Measurements from ENCODE around the gene HRH1.
"Not testable (repeated sequence)": the region's sequence is repeated elsewhere in the genome, so short reads cannot be mapped to it uniquely, and the experiment has no call there.

The HRH1 gene

DNA sequence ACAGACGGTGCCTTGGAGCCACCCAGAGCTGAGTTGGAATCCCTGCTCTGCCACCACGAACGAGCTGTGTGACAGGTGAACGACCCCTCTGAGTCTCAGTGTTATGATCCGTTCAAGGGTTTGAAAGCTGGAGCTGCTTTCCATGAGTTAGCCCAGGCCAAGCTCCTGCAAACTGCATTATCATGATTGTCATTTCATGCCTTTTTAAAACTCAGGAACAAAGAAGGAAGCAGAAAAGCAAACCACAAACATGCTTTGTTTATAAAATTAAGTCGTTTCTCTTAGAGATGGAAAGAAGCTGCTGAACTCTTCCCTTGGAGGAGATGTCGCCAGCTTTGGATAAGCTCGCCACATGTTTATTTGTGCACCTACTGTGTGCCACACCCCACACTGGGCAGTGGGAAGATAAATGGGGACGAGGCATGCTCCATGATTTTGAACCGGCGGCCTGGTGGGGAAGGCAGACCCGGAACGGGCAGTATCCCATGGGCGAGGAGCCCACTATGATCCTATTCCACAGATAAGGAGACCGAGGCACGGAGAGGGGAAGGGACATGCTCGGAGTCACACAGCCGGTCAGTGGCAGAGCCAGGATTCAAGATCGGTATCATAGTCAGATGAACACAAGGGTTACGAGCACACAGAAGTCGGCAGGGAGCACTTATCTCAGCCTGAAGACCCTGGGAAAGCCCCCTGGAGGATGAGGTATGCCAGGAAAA, 15.9 kb downstream of the HRH1 start:
- no peak for DNase-seq (ENCODE audit: low read depth in 2 of 2, low spot score in 1 of 2)

DNA sequence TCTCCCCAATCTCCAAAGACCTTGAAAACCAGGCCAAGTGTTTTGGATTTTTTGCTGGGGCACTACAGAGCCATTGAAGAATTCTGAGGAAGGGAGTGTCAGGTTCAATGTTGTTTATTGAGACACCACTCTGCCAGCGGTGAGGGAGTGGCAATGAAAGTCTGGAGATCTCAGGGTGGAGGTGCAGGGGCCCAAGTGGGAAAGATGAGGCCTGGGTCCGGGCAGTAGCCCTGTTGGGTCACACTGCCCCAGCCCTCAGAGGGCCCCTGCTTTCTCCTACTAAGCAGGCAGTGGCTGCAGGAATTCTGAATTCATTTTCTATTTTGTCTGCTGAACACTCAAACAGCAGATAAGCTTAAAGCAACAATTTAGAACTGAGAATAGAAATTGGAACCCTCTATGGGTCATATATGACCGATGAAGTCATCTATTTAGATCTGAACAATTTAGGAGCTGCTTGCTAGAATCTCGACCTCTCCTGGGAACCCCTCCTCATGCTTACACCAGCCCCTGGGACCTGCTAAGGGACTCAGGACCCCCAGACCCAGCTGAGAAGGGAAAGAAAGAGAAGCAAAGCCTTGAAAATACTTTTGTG, 17.9 kb downstream of the HRH1 start:
- no peak for DNase-seq (ENCODE audit: low read depth in 2 of 2, low spot score in 1 of 2)

DNA sequence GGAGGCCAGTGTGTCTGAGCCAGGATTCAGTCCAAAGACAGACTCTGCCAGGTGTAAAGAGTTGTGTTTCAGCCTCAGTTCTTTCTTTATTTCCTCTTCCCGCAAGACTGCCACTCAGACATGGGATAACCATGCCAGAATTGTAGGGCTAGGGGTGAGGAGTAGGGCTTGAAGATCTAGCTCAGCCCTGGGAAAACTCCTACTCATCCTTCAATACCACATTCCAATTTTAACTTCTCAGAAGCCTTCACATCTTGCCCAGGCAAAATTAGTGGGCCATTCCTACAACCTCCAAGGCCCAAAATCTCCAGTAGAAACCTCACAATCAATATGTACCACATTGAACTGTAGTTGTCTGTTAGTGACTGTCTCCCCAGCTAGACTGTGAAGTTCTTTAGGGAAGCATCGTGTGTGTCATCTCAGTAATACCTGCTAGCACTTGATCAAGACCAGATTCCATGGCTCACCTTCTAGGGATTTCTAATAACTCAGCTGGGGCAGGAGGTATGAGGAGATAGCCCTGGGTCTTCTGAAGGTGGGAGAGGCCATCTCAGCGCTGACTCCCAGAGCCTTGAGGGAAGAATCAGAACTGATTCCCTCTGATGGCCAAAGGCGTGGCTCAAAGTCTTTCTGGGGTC, 19.7 kb downstream of the HRH1 start:
- DNase-seq (ENCODE audit: low read depth in 2 of 2, low spot score in 1 of 2), result no peak

DNA sequence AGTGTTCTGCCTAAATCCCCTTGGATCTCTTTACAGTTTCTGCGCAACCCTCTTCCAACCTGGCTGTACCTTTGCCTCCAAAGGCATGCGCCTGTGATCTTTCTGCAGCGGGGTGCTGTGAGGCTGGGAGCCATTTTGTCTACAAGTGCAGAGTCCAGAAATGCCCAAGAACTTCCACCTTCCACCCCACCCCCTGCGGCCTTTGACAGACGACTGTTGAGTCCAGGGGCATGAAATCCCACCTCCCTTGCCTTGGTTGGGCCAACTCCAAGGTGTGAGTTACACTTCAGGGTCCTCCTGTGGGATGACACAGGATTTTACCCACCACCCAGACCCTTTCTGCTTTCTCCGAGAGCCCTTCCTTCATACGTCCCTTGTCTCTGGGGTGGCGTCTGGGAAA, 24.1 kb downstream of the HRH1 start:
- DNase-seq (ENCODE audit: low read depth in 2 of 2, low spot score in 1 of 2), result no peak

DNA sequence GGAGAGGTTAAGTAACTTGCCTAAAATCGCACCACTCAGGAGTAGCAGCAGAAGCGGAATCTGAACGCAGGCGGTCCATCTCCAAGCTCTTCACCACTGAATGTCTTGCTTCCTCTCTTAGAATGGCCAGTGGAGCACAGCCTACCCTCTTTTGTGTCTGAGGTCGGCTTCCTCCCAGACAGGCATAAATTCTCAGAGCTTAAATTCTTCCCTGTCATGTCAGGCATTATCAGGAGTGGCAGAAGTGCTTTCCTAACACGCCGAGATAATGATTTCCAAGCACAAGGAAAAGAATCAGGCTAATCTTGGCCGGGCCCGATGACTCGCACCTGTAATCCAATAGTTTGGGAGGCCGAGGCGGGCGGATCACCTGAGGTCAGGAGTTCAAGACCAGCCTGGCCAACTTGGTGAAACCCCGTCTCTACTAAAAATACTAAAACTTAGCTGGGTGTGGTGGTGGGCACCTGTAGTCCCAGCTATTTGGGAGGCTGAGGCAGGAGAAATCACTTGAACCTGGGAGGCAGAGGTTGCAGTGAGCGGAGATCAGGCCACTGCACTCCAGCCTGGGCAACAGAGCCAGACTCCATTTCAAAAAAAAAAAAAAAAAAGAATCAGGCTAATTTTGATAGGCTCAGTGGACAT, 30.2 kb downstream of the HRH1 start:
- DNase-seq (ENCODE audit: low read depth in 2 of 2, low spot score in 1 of 2), result not testable (repeated sequence)

DNA sequence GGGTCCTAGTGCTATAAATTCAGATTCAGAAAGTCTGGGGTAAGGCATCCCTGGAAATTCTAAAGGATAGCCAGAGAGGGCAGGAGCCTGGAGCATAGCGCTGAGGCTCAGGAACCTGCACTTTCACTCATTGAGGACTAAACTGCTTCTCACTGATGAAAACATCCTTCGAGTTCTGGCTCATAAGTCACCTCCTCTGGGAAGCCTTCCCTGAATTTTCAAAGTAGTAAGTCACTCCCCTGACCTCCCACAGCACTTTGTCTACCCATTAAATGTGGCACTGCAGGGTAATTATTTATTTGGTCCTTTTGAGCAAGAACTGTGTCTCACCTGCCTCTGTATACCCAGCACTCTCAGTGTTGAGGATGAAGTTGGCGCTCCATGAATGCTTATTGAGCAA, 30.9 kb downstream of the HRH1 start:
- DNase-seq (ENCODE audit: low read depth in 2 of 2, low spot score in 1 of 2), result no peak

DNA sequence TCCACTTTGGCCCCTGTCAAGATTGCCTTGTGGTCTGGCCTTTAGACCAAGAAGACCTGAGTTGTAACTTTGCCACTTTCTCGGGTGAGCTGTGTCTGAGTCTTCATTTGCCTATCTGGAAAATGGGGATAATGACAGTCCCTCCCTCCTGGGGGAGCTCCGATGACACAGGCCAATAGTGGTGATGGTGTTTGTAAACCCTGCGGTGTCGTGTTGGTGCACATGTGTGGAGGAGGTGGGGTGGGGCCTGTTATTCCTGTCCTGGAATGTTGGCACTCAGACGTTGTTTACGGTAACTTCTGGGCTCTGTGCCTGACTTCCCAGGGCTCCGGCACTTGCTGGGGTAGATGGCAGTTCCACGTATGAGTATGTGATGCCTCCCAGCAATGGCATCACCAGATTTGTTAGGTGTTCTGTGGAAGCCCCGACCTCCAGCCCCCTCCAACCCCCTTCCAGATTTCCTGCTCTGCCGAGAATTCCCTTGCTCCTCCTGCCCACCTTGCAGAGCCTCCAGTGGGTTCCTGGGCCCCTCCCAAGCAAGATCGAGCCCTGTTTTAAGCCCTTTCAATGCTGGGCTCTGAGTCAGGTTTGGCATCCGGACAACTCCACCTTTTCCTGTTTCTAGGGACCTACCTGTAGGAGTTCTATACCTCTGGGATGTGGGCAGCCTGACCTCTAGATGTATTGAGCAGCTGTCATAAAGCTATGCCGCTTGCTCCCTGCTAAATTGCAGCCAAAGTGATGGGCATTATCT, 31.4 kb downstream of the HRH1 start:
- DNase-seq (ENCODE audit: low read depth in 2 of 2, low spot score in 1 of 2), result no peak

DNA sequence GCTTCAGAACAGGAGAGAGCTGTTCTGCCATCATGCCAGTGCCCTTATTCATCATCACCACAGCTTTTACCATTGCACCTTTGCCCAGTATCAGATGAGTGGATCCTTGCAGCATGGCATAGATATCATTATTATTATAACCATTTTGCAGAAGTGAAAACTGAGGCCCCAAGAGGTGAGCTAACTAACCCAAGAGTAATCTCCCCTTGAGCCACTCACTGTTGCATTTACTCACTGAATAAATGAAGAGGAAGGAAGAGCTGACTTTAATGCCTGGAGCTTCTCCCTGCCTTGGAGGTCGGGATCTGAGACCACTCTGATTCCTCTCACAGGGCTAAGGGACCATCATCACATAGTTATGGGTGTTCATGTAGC, 32.0 kb downstream of the HRH1 start:
- no peak for DNase-seq (ENCODE audit: low read depth in 2 of 2, low spot score in 1 of 2)

DNA sequence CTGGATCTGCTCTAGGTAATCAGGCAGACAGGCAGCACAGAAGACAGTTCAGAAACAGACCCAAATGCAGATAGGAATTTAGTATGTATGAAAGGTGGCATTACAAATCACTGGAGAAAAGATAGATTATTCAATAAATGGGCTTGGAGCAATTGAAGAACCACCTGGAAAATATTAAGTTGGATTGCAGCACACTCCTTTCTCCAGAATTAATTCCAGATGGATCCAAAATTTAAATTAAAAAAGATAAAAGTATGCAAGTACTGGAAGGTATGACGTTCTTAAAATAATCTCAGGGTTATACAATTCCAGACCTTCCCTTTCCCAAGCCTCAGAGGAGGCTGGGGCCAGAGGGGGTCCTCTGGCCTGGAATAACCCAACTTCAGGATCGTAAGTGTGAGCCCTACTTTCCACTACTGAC, 32.5 kb downstream of the HRH1 start:
- DNase-seq (ENCODE audit: low read depth in 2 of 2, low spot score in 1 of 2), result no peak

DNA sequence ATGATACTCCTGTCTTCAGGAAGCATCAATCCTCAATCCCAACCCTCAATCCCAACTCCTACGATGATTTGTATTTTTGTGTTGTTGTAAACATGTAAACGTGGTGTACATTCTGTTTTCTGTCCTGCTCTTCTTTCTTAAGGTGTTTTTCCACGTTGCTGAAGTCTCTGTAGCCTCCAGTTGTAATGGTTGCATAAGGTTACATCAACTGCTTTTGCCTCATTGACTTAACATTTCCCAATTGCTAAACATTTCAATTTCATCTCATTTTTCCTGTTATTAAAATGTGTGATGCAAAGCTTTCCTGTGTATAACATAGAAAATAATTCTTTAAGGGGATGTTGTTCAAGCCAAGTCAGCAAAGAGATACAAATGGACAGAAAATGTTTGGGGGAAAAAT, 33.4 kb downstream of the HRH1 start:
- no peak for DNase-seq (ENCODE audit: low read depth in 2 of 2, low spot score in 1 of 2)

DNA sequence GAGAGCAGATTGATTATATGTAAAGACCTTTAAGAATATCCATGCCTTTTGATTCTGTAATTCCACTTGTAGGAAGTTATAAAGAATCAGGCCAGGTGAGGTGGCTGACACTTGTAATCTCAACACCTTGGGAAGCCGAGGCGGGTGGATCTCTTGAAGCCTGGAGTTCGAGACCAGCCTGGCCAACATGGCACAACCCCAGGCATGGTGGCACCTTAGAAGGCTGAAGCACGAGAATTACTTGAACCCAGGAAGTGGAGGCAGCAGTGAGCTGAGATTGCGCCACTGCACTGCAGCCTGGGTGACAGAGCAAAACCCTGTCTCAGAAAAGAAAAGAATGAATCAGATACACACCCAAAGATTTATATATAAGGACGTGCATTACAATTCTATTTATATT, 33.9 kb downstream of the HRH1 start:
- DNase-seq (ENCODE audit: low read depth in 2 of 2, low spot score in 1 of 2), result no peak

DNA sequence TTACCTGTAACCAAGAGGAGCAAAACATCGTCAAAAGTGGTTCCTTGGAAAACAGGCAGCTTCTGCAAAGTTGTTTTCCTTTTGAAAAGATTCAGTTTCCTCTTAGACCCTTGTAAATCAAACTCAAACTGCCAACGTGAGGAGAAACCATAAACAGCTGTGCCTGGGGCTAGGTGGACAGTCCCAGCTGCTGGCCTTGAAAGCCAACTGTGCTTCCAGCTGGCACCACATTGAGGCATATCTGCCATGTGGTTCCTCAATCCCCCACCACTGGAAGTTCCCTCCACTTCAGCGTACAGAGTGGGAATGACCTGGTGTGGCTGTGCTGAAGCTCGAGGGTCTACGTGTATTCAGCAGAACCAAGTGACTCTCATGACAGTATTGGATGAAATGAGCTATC, 40.9 kb downstream of the HRH1 start:
- no peak for DNase-seq (ENCODE audit: low read depth in 2 of 2, low spot score in 1 of 2)

DNA sequence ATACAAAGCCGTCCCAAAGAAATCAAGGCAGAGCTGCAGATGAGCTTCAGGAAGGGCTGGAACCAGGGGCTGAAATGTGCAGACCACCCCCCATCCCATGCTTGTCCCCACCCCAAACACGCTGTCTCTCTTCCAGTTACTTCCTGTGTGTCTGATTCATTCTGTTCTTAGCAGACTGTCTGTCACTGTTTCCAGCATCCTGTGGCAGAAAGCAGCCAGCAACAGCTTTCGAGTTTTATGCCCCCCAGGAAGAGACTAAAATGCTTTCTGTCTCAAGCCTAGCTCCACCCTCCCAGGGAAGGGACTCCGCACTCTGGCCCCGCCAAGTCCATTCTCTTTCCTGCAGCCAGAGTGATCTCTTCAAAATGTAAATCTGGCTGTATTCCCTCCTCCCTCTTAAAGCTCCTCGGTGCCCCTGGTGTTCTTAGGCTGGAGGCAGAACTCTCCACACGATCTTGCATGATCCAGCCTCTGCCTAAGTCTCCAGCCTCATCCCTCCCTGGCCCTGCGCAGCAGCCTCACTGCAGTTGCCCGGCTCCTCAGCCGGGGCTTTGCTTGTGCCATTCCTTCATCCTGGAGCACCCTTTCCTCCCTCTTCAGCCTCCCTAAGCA, 41.5 kb downstream of the HRH1 start:
- no peak for DNase-seq (ENCODE audit: low read depth in 2 of 2, low spot score in 1 of 2)

DNA sequence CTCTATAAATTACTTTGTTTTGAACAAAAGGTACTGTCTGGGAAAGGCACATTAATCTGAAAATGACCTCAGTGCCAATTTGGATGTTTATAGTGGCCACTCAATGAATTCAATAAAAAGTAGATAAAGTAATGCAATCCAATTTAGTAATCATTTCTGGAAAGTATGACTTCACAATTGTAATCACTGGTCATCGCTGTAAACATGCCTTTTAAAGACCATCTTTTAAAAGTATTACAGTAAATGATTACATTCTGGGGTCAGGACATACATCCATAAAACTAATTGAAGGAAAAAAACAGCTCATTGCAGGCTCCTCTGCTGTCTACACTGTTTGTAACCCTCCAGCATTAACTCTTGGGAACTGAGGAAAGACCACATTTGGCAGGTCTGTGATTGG, 43.2 kb downstream of the HRH1 start:
- no peak for DNase-seq (ENCODE audit: low read depth in 2 of 2, low spot score in 1 of 2)

DNA sequence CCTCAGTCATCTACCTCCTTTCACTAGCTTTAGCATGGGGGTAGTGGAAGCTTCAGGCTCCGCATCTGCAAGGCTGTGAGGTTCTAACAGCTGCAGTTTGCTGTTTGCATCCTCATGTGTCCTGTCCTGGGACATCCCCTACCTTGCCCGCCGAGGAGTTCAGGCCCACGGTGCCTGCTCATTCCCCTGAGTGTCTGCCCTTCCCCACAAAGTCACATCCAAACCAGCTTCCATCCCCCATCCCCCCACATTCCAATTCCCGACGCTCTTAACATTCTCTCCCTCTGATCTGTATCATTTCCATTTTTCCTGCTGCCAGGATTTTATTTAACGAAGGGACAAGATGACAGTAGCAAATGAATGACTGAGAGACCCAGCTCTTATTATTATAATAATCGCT, 43.8 kb downstream of the HRH1 start:
- DNase-seq (ENCODE audit: low read depth in 2 of 2, low spot score in 1 of 2), result no peak

DNA sequence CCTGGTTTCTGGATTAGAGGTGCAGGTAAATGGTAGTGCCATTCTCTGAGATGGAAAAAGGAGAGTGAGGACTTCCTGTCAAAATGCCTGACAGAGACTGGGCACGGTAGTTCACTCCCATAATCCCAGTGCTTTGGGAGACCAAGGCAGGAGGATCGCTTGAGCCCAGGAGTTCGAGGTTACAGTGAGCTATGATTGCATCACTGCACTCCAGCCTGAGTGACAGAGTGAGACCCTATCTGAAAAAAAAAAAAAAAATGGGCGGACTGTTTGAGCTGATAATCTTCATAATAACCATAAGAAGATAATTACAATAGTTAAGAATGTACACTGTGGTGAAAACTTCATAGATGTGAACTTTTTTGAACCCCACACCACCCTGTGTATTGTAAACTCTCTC, 44.2 kb downstream of the HRH1 start:
- DNase-seq (ENCODE audit: low read depth in 2 of 2, low spot score in 1 of 2), result no peak

DNA sequence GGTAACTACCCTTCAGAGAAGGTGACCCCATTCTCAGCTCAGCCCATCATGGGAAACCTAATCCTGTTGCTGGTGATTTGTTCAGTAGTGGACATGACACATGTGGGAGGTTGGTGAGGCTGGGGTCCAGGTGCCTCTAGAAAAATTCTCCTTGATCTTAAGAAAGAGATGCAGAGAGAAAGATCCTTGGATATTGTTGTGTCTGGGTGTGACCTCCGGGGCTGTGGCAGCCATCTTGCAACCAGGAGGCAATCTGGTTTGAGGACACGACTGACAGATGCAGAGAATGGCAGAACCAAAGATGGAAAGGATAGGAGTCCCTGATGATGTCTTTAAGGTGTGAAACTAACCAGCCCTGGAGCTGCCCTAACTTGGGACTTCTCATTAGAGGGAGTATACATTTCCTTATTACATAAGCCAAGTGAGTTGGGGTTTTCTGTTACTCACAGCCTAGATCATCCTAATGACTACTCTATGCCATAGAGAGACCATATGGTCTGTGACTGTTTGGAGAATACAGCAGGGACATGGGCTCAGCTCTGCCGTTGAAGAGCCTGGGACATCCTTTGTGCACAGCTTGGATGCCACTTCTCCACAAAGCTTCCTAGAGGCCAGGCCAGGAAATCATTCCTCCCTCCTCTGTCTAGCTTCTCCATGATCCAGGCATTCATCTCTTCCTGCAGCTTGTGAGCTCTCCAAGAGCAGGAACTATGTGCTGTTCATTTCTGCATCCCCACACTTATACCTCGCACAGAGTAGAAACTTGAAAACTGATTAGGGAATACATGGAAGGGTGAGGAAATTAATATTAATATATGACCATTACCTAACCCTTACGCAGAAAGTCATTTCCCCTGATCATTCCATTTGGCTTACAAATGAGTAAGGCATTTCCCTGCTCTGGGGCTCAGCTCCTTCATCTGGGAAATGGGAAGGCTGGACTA, 45.9 kb downstream of the HRH1 start:
- no peak for DNase-seq (ENCODE audit: low read depth in 2 of 2, low spot score in 1 of 2)

DNA sequence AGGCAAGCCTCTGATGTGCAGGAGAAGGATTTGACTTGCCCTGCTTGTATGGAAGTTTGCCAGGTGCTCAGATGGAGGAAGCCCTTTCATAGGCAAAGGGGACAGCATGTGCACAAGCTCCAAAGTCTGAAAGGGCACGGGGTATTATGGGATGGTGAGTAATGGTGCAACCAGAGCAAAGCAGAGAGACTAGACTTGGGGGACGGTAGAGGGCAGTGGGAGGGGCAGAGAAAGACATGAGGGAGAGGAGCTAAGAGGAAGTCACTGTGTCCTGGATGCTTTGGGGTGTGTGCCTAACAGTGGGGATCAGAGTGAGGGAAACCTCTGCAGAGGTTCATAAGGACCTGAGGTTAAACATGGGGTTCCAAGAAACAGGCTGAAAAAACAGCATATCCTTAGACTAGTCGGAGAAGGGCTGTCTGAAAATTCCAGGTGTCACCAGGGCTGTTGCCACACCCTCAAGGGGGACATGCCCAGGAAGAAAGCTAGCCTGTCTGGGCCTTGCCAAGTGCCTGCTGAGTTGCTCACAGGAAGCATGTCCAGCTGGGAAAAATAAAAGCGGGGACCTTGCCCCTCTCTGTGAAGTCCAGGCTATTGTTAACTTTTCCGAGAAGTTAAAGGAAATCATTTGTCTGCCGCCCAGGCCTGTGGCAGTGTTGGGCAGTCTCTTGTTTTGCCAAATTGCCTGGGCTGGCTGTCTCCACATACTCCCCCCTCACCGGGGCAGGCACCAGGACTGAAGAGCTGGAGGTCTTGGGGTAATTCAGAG, 47.1 kb downstream of the HRH1 start:
- no peak for DNase-seq (ENCODE audit: low read depth in 2 of 2, low spot score in 1 of 2)

DNA sequence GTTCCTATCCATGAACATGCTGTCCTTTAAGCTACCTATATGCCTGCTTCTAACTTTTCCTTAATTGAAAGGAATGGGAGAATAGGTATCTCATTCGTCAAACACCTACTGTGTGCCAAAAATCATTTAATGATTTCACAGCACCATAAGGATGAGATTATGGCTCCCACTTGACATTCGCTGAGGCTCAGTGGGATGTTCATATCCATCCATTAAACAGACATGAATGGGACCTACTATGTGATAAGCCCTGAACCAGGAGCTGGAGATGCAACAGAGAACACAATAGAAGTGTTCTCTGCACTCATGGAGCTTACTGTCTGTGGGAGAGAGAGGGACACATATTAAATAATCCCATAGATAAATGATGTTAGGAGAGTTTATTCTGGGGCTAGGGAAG, 49.7 kb downstream of the HRH1 start:
- DNase-seq (ENCODE audit: low read depth in 2 of 2, low spot score in 1 of 2), result no peak
